CD14-positive monocyte (primary cell): ENCODE measurements around the gene SHCBP1. TPM values are rescaled to one million over a fixed set of nuclear protein-coding genes. Genes with fewer than 3 reads are reported as not detected.

Source experiments
- DNase-seq, 3 donors: peaks; one replicate each; pipeline ENCODE4 v3.0.0-alpha.2; 2011 to 2022
- H2AFZ ChIP-seq: 2 replicates; pipeline ENCODE4 v1.6.0; 2012; ENCODE audit warnings: mild to moderate bottlenecking, low read depth, low read length, inconsistent platforms; ENCODE audit not compliant: insufficient read depth, poor library complexity, severe bottlenecking
- H3K27ac ChIP-seq, 2 donors: 1 replicate in 1 of 2; 2 replicates in 1 of 2; pipeline ENCODE4 v1.5.1; 2012 to 2013; ENCODE audit warnings: low read length in 2 of 2, control low read depth in 1 of 2, inconsistent platforms in 1 of 2, low read depth in 1 of 2, mild to moderate bottlenecking in 1 of 2
- H3K27me3 ChIP-seq, 2 donors: one replicate each; pipeline versions ENCODE4 v1.6.0 to v1.6.1; 2011 to 2013; ENCODE audit warnings: low read length in 2 of 2; ENCODE audit not compliant: control insufficient read depth in 2 of 2, insufficient read depth in 2 of 2
- H3K36me3 ChIP-seq, 2 donors: replicated peaks in 1 of 2; 1 replicate in 1 of 2; 2 replicates in 1 of 2; pipeline versions ENCODE4 v1.5.1 to v1.6.1; 2012 to 2013; ENCODE audit warnings: low read length in 2 of 2, control low read depth in 1 of 2, inconsistent platforms in 1 of 2, mild to moderate bottlenecking in 1 of 2; ENCODE audit not compliant: insufficient read depth in 2 of 2, control insufficient read depth in 1 of 2
- H3K4me1 ChIP-seq, 2 donors: 1 replicate in 1 of 2; 2 replicates in 1 of 2; pipeline versions ENCODE4 v1.5.1 to v1.6.1; 2012 to 2013; ENCODE audit warnings: low read length in 2 of 2, control low read depth in 1 of 2, inconsistent platforms in 1 of 2, mild to moderate bottlenecking in 1 of 2, moderate library complexity in 1 of 2; ENCODE audit not compliant: insufficient read depth in 2 of 2, control insufficient read depth in 1 of 2
- H3K4me2 ChIP-seq: replicated peaks from 2 replicates; pipeline ENCODE3; 2012; ENCODE audit warnings: low read length, moderate library complexity, mild to moderate bottlenecking; ENCODE audit not compliant: poor library complexity, severe bottlenecking; ENCODE audit errors: extremely low read depth
- H3K4me3 ChIP-seq, 3 experiments: fragments of 200-600 bp in 1 of 3; sonication (generic) in 1 of 3; replicated peaks in 1 of 3; 1 replicate in 2 of 3; 2 replicates in 1 of 3; pipeline ENCODE4 v1.5.1; 2011 to 2013; ENCODE audit warnings: low read length in 3 of 3, mild to moderate bottlenecking in 3 of 3, control low read depth in 2 of 3, low read depth in 2 of 3, inconsistent platforms in 1 of 3, moderate library complexity in 1 of 3
- H3K79me2 ChIP-seq: 2 replicates; pipeline ENCODE4 v1.6.0; 2012; ENCODE audit warnings: mild to moderate bottlenecking, control low read depth, inconsistent platforms, low read length, moderate library complexity; ENCODE audit not compliant: insufficient read depth
- H3K9ac ChIP-seq: 2 replicates; pipeline ENCODE4 v1.6.0; 2017; ENCODE audit warnings: low read length, mild to moderate bottlenecking; ENCODE audit not compliant: insufficient read depth, poor library complexity, severe bottlenecking
- H3K9me3 ChIP-seq, 2 donors: replicated peaks in 1 of 2; 1 replicate in 1 of 2; 2 replicates in 1 of 2; pipeline versions ENCODE4 v1.5.1 to v1.6.1; 2012 to 2013; ENCODE audit warnings: low read length in 2 of 2, control low read depth in 1 of 2; ENCODE audit not compliant: control insufficient read depth in 1 of 2, insufficient read depth in 1 of 2
- H4K20me1 ChIP-seq: 2 replicates; pipeline ENCODE4 v1.6.0; 2012; ENCODE audit warnings: mild to moderate bottlenecking, low read length, control low read depth, moderate library complexity; ENCODE audit not compliant: insufficient read depth
- H3K27ac Mint-ChIP-seq, 7 donors: one replicate each; pipeline ENCODE4 v1.8.0; 2020; ENCODE audit warnings: mild to moderate bottlenecking in 7 of 7, mixed read lengths in 7 of 7, moderate library complexity in 6 of 7, inconsistent platforms in 2 of 7
- H3K27me3 Mint-ChIP-seq, 3 donors: one replicate each; pipeline ENCODE4 v1.8.0; 2021 to 2022; ENCODE audit warnings: low read depth in 3 of 3, mild to moderate bottlenecking in 3 of 3, mixed read lengths in 3 of 3, moderate library complexity in 3 of 3, inconsistent platforms in 1 of 3
- H3K36me3 Mint-ChIP-seq, 2 donors: one replicate each; pipeline ENCODE4 v1.8.0; 2020; ENCODE audit warnings: mixed read lengths in 2 of 2, inconsistent platforms in 1 of 2, mild to moderate bottlenecking in 1 of 2
- H3K4me1 Mint-ChIP-seq: one replicate; pipeline ENCODE4 v1.8.0; 2020; ENCODE audit warnings: mild to moderate bottlenecking, mixed read lengths
- H3K4me3 Mint-ChIP-seq, 2 donors: one replicate each; pipeline ENCODE4 v1.8.0; 2020; ENCODE audit warnings: mild to moderate bottlenecking in 2 of 2, mixed read lengths in 2 of 2, moderate library complexity in 1 of 2
- H3K9me3 Mint-ChIP-seq, 7 donors: one replicate each; pipeline ENCODE4 v1.8.0; 2020 to 2022; ENCODE audit warnings: mixed read lengths in 7 of 7, mild to moderate bottlenecking in 6 of 7, moderate library complexity in 6 of 7, inconsistent platforms in 2 of 7
- CTCF ChIP-seq: fragments of 200-600 bp; IDR thresholded peaks from one replicate; pipeline ENCODE4 v1.8.0; 2022; ENCODE audit warnings: antibody characterized with exemption, mild to moderate bottlenecking
- WGBS: methylation state at CpG from one replicate; pipeline ENCODE4 v1.1.5; 2013; ENCODE audit warnings: missing lambda C conversion rate; ENCODE audit not compliant: insufficient coverage; 5-methylcytosine and 5-hydroxymethylcytosine counted together
- intact Hi-C, 2 donors: fragments of 100-400 bp; cut with micrococcal nuclease; formaldehyde crosslinking; loops; one replicate each; pipeline versions ENCODE4 v1.15.0 to v1.15.1; 2023
- polyA minus RNA-seq: library from RNA; depleted of rRNA, polyadenylated mRNA; stranded (reverse); fragments of >200 nt; gene quantifications from 2 replicates; pipeline ENCODE4 v1.2.3, GENCODE V29; 2012
- polyA plus RNA-seq, 3 donors: library from polyadenylated mRNA; depleted of rRNA in 1 of 3; unstranded in 2 of 3; stranded (reverse) in 1 of 3; fragments of 300-500 nt in 2 of 3; fragments of >200 nt in 1 of 3; fragmentation: Illumina TruSeq in 2 of 3; gene quantifications; 1 replicate in 2 of 3; 2 replicates in 1 of 3; pipeline ENCODE4 v1.2.3, GENCODE V29; 2012 to 2021
- total RNA-seq, 12 experiments: library from RNA in 1 of 12; stranded (reverse) in 1 of 12; fragments of 120-200 nt in 1 of 12; gene quantifications; one replicate each; pipeline ENCODE4 v1.2.4 and lab custom pipeline; 2013 to 2026; ENCODE audit warnings: mixed read lengths in 6 of 12, inconsistent platforms in 1 of 12

The SHCBP1 gene, protein sequence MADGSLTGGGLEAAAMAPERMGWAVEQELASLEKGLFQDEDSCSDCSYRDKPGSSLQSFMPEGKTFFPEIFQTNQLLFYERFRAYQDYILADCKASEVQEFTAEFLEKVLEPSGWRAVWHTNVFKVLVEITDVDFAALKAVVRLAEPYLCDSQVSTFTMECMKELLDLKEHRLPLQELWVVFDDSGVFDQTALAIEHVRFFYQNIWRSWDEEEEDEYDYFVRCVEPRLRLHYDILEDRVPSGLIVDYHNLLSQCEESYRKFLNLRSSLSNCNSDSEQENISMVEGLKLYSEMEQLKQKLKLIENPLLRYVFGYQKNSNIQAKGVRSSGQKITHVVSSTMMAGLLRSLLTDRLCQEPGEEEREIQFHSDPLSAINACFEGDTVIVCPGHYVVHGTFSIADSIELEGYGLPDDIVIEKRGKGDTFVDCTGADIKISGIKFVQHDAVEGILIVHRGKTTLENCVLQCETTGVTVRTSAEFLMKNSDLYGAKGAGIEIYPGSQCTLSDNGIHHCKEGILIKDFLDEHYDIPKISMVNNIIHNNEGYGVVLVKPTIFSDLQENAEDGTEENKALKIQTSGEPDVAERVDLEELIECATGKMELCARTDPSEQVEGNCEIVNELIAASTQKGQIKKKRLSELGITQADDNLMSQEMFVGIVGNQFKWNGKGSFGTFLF
- total RNA-seq (2013): 1.9 TPM
- polyA plus RNA-seq (1 to 10 TPM in 1 of 3 donors, under 1 TPM in 2; 0.45 to 2.3 (median 0.93) TPM), polyA minus RNA-seq (0.69 and 1.9 TPM in 2 replicates), total RNA-seq (lab: John Stamatoyannopoulos, UW) (0.42 to 3.9 (median 2.6) reads per million in 11 experiments)

DNA sequence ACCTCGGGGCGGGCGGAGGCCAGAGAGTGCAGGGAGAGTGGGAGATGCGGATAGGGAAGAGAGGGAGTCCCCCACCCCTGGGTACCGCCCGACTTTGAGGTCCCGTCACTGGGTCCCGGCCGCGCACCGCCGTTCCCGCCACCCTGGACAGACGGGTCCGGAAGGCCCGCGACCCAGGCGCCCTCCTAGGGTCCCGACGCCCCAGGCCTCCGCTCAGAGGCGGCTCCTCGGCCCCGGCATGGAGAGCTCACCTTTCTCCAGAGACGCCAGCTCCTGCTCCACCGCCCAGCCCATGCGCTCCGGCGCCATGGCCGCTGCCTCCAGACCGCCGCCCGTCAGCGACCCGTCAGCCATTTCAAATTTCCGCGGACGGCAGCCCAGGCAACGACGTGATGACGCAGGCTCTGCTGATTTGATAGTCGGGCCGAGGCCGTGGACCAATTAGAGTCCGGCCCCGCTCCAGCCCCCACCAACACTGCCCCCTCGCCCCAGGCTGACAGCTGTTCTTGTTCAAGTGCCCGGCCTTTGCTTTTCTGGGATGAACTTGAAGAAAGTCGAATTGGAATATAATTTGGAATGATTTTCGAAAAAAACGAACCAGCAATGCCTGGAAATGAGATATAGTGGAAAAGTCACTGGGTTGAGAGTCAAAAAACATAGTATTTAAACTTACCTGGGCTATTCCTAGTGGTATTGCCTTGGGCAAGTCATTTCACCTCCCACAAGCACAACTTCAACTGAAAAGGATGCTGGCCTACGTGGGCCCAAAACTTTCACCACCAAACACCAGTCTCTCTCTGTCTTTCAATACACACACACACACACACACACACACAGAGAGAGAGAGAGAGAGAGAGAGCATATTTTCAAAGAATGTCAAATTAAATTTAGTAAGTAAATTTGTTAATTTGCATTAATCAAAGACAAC, at the start of gene SHCBP1:
TSS of gene SHCBP1 (minus strand) at position 374 of the 928 bp plus-strand sequence. CDS start at position 354, 20 bp downstream.
- Mint-ChIP-seq H3K9me3 (no peaks in the 10 kb centered on the region), H3K4me1 (peaks cover 22% of the 10 kb centered on the region), H3K36me3 (peaks cover 13 to 20% of the 10 kb centered on the region in 2 donors), H3K27me3 (peaks cover 0 to 4% (median 0%) of the 10 kb centered on the region in 3 donors), H3K27ac (peak within 1 kb of the TSS; percentile 77 to 93 (median 91)), H3K4me3 (peak within 1 kb of the TSS; percentile 89 to 90)
- peak within 1 kb of the TSS; percentile 20 to 75 for H3K27ac ChIP-seq
- no peaks in the 10 kb centered on the region for H4K20me1 ChIP-seq
- H3K4me3 ChIP-seq: peak within 1 kb of the TSS; percentile 57 to 84 (median 67)
- H3K4me1 ChIP-seq: peaks cover 21 to 23% of the 10 kb centered on the region in 2 donors
- peak within 1 kb of the TSS; percentile 88 for H2AFZ ChIP-seq
- peak within 1 kb of the TSS; percentile 75 for H3K9ac ChIP-seq
- peak; percentile 63 to 83 (median 79) for DNase-seq
- no peak for TF ChIP-seq CTCF
- H3K4me2 ChIP-seq: peak within 1 kb of the TSS; percentile 97
- intact Hi-C loops: no loop called here
- peaks cover 6 to 26% of the 10 kb centered on the region in 2 donors for H3K36me3 ChIP-seq
- 0% methylated on average over 42 of the region's 52 CpGs for WGBS
- H3K27me3 ChIP-seq: no peaks in the 10 kb centered on the region
- H3K9me3 ChIP-seq: no peaks in the 10 kb centered on the region
- peaks cover 55% of the 10 kb centered on the region for H3K79me2 ChIP-seq
